A673 (cell line): Measurements from ENCODE around the gene MTM1. TPM values are rescaled to one million over a fixed set of nuclear protein-coding genes. Genes with fewer than 3 reads are reported as not detected.

Experiments
- BruUV-seq: library from RNA; stranded (reverse); fragments of 400-500 nt; replicated peaks from 2 replicates; lab custom pipeline; 2021; lab: Mats Ljungman, UMichigan
- CTCF ChIA-PET: fragments of 300-600 bp; sonication (Branson Sonifier 250); formaldehyde crosslinking; loops from one replicate; lab custom pipeline; 2022; ENCODE audit warnings: antibody characterized with exemption; lab: Charles Lee
- POLR2A ChIA-PET: fragments of 300-600 bp; sonication (Branson Sonifier 250); formaldehyde crosslinking; loops from one replicate; lab custom pipeline; 2022; ENCODE audit warnings: antibody characterized with exemption; ENCODE audit not compliant: low non-redundant PET; lab: Charles Lee
- DNase-seq: peaks from one replicate; pipeline ENCODE4 v3.0.0-alpha.2; 2015; ENCODE audit warnings: low spot score
- H3K27ac ChIP-seq: fragments of 200-600 bp; sonication (generic); 2 replicates; pipeline ENCODE4 v1.5.1; 2016; ENCODE audit warnings: mixed run types, low read depth, mild to moderate bottlenecking, mixed read lengths, antibody characterized with exemption, low read length; ENCODE audit not compliant: poor library complexity, severe bottlenecking
- H3K27me3 ChIP-seq: fragments of 200-600 bp; sonication (generic); replicated peaks from 2 replicates; pipeline ENCODE4 v1.6.1; 2017; ENCODE audit warnings: mixed run types, low read depth, mild to moderate bottlenecking, mixed read lengths, antibody characterized with exemption, low read length; ENCODE audit not compliant: insufficient read depth, poor library complexity
- H3K36me3 ChIP-seq: fragments of 200-600 bp; sonication (generic); 2 replicates; pipeline ENCODE4 v1.6.1; 2016; ENCODE audit warnings: mixed run types, mild to moderate bottlenecking, mixed read lengths, antibody characterized with exemption, low read length; ENCODE audit not compliant: insufficient read depth, poor library complexity, severe bottlenecking
- H3K4me1 ChIP-seq: fragments of 200-600 bp; sonication (generic); 2 replicates; pipeline ENCODE4 v1.6.1; 2017; ENCODE audit warnings: mixed run types, mild to moderate bottlenecking, mixed read lengths, antibody characterized with exemption, low read length; ENCODE audit not compliant: insufficient read depth, poor library complexity, severe bottlenecking
- H3K4me3 ChIP-seq: fragments of 200-600 bp; sonication (generic); 2 replicates; pipeline ENCODE4 v1.5.1; 2016; ENCODE audit warnings: low read depth, mixed run types, mild to moderate bottlenecking, mixed read lengths, low read length; ENCODE audit not compliant: poor library complexity, severe bottlenecking
- H3K9me3 ChIP-seq: fragments of 200-600 bp; sonication (generic); 2 replicates; pipeline ENCODE4 v1.6.1; 2016; ENCODE audit warnings: mixed run types, low read depth, mild to moderate bottlenecking, mixed read lengths, antibody characterized with exemption, low read length; ENCODE audit not compliant: poor library complexity, severe bottlenecking
- CTCF ChIP-seq: fragments of 300-800, 200-600 bp; sonication (generic); conservative IDR thresholded peaks from 2 replicates; pipeline ENCODE4 v1.5.1; 2017; ENCODE audit warnings: low read depth, mild to moderate bottlenecking, antibody characterized with exemption, low read length, moderate library complexity, mixed read lengths
- EZH2 ChIP-seq: fragments of 200-600 bp; sonication (generic); IDR thresholded peaks from 2 replicates; pipeline ENCODE4 v1.6.1; 2017; ENCODE audit warnings: borderline replicate concordance, low read depth, mild to moderate bottlenecking, mixed read lengths, antibody characterized with exemption, low read length; ENCODE audit not compliant: poor library complexity, severe bottlenecking
- intact Hi-C: fragments of 100-400 bp; cut with micrococcal nuclease; formaldehyde crosslinking; loops from one replicate; pipeline ENCODE4 v1.10.0; 2022; ENCODE audit not compliant: unreplicated experiment
- total RNA-seq: library from RNA; stranded (reverse); gene quantifications from 2 replicates; pipeline ENCODE4 v1.2.3, GENCODE V29; 2021

The MTM1 gene
- total RNA-seq, 1 experiment from 2014 or later = 7.1 TPM

GRCh38 chrX:150607201-150607600 lies 38.8 kb downstream of the MTM1 start:
- Histone ChIP-seq H3K9me3 (no peaks in the 10 kb centered on the region), H3K4me1 (no peaks in the 10 kb centered on the region), H3K4me3 (no peak overlapping the region), H3K36me3 (no peaks in the 10 kb centered on the region), H3K27me3 (no peaks in the 10 kb centered on the region), H3K27ac (no peak overlapping the region)
- BruUV-seq = no TSS peak
- CTCF ChIA-PET = no interaction called here
- intact Hi-C loops = no loop called here
- no peak for DNase-seq
- TF ChIP-seq CTCF (no peak), EZH2 (no peak)
- POLR2A ChIA-PET = no interaction called here

- DNase-seq = no peak
- CTCF ChIA-PET = no interaction called here
- Histone ChIP-seq H3K4me3 (no peak overlapping the region), H3K9me3 (no peaks in the 10 kb centered on the region), H3K4me1 (no peaks in the 10 kb centered on the region), H3K27ac (no peak overlapping the region), H3K27me3 (no peaks in the 10 kb centered on the region), H3K36me3 (no peaks in the 10 kb centered on the region)
- intact Hi-C loops = no loop called here
- POLR2A ChIA-PET = no interaction called here
- no peak for TF ChIP-seq EZH2
- no peak for TF ChIP-seq CTCF
- BruUV-seq = no TSS peak
These were observed 41.6 kb downstream of the MTM1 start for GRCh38 chrX:150610043-150610442.

- no TSS peak for BruUV-seq
These were observed 42.0 kb downstream of the MTM1 start for GRCh38 chrX:150610446-150610845.

GRCh38 chrX:150615356-150615755 lies 46.9 kb downstream of the MTM1 start:
- no peak for TF ChIP-seq CTCF
- no peak for TF ChIP-seq EZH2
- no peak overlapping the region for H3K4me3 ChIP-seq
- POLR2A ChIA-PET = no interaction called here
- BruUV-seq = no TSS peak
- CTCF ChIA-PET = no interaction called here
- no peaks in the 10 kb centered on the region for H3K27me3 ChIP-seq
- H3K36me3 ChIP-seq = no peaks in the 10 kb centered on the region
- no peak for DNase-seq
- H3K27ac ChIP-seq = no peak overlapping the region
- intact Hi-C loops = no loop called here
- H3K4me1 ChIP-seq = no peaks in the 10 kb centered on the region
- no peaks in the 10 kb centered on the region for H3K9me3 ChIP-seq

More at GRCh38 chrX:150610446-150610845, 42.0 kb downstream of the MTM1 start:
- Histone ChIP-seq H3K36me3 (no peaks in the 10 kb centered on the region), H3K4me1 (no peaks in the 10 kb centered on the region), H3K27ac (no peak overlapping the region), H3K4me3 (no peak overlapping the region), H3K9me3 (no peaks in the 10 kb centered on the region), H3K27me3 (no peaks in the 10 kb centered on the region)
- DNase-seq = no peak
- intact Hi-C loops = no loop called here
- ChIA-PET POLR2A (no interaction called here), CTCF (no interaction called here)
- no peak for TF ChIP-seq EZH2
